Upper lobe of right lung (tissue), 1 donor: ENCODE results near the gene OBP2A. TPM values are rescaled to one million over a fixed set of nuclear protein-coding genes. Genes with fewer than 3 reads are reported as not detected.
"Not testable (repeated sequence)": the region's sequence is repeated elsewhere in the genome, so short reads cannot be mapped to it uniquely, and the experiment has no call there.

Experiments used
- ATAC-seq: fragments of 200-7000 bp; cut with Tn5 transposase; one replicate; pipeline ENCODE4 v1.9.1; 2020; ENCODE audit warnings: mild to moderate bottlenecking, moderate library complexity
- DNase-seq: peaks from one replicate; pipeline ENCODE4 v3.0.0-alpha.2; 2020
- H3K27ac ChIP-seq: fragments of 200-600 bp; one replicate; pipeline ENCODE4 v1.8.0; 2022
- H3K27me3 ChIP-seq: fragments of 200-600 bp; one replicate; pipeline ENCODE4 v1.8.0; 2022; ENCODE audit warnings: mild to moderate bottlenecking
- H3K36me3 ChIP-seq: fragments of 200-600 bp; one replicate; pipeline ENCODE4 v1.8.0; 2022
- H3K4me1 ChIP-seq: fragments of 200-600 bp; one replicate; pipeline ENCODE4 v1.8.0; 2022
- H3K4me3 ChIP-seq: fragments of 200-600 bp; one replicate; pipeline ENCODE4 v1.8.0; 2022; ENCODE audit warnings: mild to moderate bottlenecking
- H3K9me3 ChIP-seq: fragments of 200-600 bp; one replicate; pipeline ENCODE4 v1.8.0; 2022
- intact Hi-C: fragments of 100-400 bp; cut with DNase I; formaldehyde crosslinking; loops from one replicate; pipeline ENCODE4 v1.11.0; 2022
- total RNA-seq: library from RNA; stranded (reverse); fragmentation: NEBNext Ultra II Directional; extraction: Animal tissue kit (Norgen Biotek cat#: 25700); gene quantifications from one replicate; pipeline ENCODE4 v1.2.1, GENCODE V29; 2021
- TF ChIP-seq, protein P1 (sequence below): fragments of 200-600 bp; IDR thresholded peaks from one replicate; pipeline ENCODE4 v1.8.0; 2022; ENCODE audit warnings: antibody characterized with exemption
- donor health status: DM: no; HTN: yes; CAD: no; lungs with severe emphysema.

OBP2A gene
- total RNA-seq, 1 donor from 2014 or later, result not detected

DNA sequence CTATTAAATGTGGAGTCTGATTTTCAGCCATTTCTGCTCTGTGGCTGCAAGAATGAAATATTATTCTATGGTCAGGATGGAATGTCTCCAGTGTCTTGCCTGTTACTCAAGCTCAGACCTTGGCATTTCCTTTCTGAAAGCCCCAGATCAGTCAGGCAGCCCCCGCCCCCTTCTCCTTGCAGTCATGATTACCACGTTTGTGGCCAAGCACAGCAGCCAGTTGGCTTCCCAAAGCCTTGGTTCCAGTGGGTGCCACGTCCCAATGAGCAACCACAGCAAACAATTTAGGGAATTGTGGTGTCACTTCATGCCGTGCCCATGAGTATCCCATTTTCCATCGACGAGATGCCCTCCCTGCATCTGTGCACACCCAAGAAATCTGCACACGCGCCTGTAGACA lies 9.7 kb upstream of the OBP2A start:
- Histone ChIP-seq H3K27ac (no peak overlapping the region), H3K4me3 (no peak overlapping the region), H3K4me1 (no peaks in the 10 kb centered on the region), H3K27me3 (peaks cover 10% of the 10 kb centered on the region), H3K9me3 (no peaks in the 10 kb centered on the region), H3K36me3 (no peaks in the 10 kb centered on the region)
- TF ChIP-seq, protein P1, sequence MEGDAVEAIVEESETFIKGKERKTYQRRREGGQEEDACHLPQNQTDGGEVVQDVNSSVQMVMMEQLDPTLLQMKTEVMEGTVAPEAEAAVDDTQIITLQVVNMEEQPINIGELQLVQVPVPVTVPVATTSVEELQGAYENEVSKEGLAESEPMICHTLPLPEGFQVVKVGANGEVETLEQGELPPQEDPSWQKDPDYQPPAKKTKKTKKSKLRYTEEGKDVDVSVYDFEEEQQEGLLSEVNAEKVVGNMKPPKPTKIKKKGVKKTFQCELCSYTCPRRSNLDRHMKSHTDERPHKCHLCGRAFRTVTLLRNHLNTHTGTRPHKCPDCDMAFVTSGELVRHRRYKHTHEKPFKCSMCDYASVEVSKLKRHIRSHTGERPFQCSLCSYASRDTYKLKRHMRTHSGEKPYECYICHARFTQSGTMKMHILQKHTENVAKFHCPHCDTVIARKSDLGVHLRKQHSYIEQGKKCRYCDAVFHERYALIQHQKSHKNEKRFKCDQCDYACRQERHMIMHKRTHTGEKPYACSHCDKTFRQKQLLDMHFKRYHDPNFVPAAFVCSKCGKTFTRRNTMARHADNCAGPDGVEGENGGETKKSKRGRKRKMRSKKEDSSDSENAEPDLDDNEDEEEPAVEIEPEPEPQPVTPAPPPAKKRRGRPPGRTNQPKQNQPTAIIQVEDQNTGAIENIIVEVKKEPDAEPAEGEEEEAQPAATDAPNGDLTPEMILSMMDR, result no peak
- no peak for ATAC-seq
- no peak for DNase-seq
- intact Hi-C loops, result no loop called here

DNA sequence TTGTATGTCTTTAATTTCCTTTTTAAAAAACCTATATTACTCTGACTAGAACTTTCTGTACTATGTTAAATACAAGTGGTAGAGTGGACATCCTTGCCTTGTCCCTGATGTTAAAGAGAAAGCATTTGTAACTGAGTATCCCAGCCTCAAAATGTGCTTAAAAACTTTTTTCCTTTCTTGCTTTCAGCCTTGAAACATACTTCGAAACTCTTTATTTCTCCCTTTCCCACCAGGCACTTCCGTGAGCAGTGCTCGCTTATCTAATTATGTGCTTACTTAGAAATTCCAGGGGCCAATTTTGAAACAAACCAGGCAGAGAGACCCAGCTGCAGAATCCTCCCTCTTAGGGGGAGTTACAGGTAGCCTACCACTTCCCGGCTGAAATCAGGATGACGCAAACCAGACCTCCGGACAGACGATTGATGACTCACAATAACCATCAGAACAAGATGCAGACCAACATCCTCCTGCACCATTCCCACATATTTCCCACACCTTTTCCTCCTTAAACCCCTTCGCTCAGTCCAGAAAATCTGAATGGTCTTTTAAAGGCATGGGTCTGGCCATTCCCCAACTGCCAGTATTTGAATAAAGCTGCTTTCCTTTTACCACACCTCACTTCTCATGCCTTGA lies 2.5 kb upstream of the OBP2A start:
- H3K4me3 ChIP-seq, H3K27me3 ChIP-seq, H3K9me3 ChIP-seq, intact Hi-C loops, H3K27ac ChIP-seq, H3K4me1 ChIP-seq, H3K36me3 ChIP-seq, DNase-seq, ATAC-seq: not testable (repeated sequence)

DNA sequence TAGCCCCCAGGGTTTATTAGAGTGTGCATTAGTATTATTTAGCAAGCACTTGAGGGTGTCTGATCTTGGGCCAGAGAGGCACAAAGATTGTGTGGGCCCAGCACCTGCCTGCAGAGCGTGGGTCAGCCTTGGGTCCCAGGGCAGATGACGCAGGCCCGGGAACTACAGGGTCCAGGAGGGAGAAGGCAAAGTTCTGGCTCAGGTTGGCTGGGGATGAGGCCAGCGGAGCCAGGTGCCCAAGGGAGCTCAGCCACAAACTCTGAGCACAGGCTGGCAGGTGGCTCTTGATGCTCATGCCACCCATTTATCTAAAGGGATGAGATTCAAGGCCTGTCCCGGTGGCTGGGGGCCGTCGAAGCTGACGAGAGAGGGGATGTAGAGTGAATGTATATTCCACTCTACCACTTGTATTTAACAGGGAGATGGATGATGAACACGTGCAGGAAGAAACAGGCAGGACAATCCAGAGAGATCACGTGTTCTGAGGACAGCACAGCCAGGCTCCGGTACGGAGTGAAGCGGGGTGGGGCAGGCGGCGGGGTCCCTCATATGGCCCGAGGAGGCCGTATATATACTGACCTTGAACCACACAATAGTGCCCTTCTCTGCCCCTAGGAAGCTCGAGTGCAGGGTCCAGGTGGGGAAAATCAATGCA lies 818 bp upstream of the OBP2A start:
- TF ChIP-seq, protein P1, result no peak
- Histone ChIP-seq H3K36me3 (no peaks in the 10 kb centered on the region), H3K27ac (no peak overlapping the region), H3K4me1 (no peaks in the 10 kb centered on the region), H3K27me3 (no peaks in the 10 kb centered on the region), H3K9me3 (no peaks in the 10 kb centered on the region), H3K4me3 (no peak overlapping the region)
- DNase-seq, result peak; percentile 48
- intact Hi-C loops, result no loop called here
- ATAC-seq, result no peak

DNA sequence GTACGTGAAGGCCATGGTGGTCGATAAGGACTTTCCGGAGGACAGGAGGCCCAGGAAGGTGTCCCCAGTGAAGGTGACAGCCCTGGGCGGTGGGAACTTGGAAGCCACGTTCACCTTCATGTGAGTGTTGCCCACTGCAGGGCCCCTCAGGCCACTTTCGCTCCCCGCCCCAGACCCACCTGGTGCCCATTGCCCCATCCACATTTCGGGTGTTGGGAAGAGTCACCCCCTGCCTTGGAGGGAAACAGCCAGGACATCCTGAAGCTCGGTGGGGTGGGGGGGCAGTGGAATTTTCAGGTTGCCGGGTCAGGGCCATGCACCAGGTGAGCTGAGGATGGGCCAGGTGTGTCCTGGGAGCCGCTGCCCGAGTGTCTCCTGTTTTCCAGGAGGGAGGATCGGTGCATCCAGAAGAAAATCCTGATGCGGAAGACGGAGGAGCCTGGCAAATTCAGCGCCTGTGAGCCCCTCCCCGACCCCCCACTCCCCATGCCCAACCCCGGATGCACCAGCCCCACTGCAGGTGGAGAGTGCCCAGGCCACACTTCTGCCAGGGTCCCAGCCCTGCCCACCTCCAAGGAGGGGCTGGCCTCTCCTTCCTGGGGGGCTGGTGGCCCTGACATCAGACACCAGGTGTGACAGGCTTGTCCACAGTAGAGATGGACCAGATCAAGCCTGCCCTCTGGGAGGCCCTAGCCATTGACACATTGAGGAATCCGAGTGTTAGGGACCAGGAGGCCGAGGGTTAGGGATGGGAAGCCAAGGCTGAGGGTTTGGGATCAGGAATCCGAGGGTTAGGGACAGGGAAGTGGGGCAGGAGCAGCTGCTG lies 1.1 kb downstream of the OBP2A start:
- H3K4me1 ChIP-seq, H3K4me3 ChIP-seq, H3K36me3 ChIP-seq, ATAC-seq, H3K27ac ChIP-seq, H3K27me3 ChIP-seq, H3K9me3 ChIP-seq, intact Hi-C loops: not testable (repeated sequence)
- peak; percentile 51 for DNase-seq

DNA sequence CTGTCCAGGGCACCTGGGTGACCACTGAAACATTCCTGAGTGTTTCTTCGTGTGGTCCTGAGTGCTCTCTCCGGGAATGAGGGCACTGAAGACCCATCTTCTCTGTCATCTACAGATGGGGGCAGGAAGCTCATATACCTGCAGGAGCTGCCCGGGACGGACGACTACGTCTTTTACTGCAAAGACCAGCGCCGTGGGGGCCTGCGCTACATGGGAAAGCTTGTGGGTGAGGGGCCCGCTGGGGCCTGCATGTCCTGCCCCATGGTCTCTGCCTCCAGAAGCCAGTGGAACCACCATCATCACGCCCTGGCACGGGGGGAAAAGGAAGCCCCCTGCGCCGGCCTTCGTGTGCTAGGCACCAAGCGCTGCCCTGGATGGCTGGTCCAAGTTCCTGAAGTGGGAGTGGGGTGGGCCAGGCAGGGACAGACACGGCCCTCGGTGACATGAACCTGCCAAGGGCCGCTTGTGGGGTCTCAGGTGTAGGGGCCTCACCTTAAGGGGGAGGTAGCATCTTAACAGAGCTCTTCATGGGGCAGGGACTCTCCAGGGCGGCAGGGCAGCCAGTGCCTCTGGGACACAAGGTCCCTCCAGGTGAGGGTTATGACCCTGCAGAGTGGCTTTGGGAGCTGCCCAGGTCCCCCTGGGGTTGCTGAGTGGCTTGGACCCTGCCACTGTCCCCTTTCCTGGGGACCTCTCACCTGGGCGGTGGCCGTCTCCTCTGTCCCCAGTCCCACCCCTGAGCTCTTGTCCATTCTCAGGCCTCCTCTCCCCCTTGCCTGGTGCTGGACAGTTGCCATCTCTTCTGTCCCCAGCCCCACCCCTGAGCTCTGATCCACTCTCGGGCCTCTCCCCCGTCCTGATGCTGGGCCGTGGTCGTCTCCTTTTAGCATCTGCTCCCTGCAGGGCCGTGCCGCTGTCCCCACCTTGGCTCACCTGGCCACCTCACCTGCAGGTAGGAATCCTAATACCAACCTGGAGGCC lies 2.1 kb downstream of the OBP2A start:
- H3K27me3 ChIP-seq, result no peaks in the 10 kb centered on the region
- no peak for ATAC-seq
- TF ChIP-seq, protein P1, result no peak
- H3K36me3 ChIP-seq, result no peaks in the 10 kb centered on the region
- H3K4me3 ChIP-seq, result no peak overlapping the region
- H3K4me1 ChIP-seq, result no peaks in the 10 kb centered on the region
- no peaks in the 10 kb centered on the region for H3K9me3 ChIP-seq
- intact Hi-C loops, result no loop called here
- DNase-seq, result peak; percentile 57
- H3K27ac ChIP-seq, result no peak overlapping the region

DNA sequence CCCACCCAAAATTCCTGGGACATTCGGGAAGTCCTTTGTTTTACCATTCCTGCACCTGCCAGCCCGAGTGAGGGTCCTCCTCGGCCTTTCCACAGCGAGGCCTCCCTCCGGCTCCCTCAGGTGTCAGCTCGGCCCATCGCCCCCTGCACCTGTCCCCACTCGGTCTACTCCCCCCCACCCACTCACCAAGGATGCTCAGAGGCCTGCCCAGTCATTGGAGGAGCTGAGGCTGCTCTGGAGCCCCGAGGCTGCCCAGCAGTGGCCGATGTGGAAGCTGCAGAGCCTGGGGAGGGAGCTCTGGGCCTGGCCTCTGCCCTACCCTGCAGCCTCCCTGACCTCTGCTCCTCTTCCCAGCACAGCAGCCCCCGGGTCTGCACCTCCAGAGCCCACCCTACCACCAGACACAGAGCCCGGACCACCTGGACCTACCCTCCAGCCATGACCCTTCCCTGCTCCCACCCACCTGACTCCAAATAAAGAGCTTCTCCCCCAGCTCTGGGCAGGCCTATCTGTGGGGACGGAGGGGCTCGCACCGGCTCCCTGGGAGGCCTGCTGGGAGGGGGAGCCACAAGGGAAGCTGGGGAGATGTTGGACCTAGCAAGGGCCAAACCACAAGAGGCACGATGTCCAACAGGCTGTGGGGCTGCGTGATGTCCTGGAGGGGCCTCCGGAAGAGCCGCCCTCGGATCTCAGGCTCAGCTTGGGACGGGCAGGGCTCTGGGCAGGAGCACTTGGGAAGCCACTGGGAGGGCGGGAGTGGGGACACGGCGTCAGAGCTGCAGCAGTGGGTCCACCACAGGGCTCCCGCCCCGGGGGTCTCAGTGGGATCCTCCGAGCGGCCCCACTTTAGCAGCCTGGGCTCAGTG lies 3.8 kb downstream of the OBP2A start:
- peak; percentile 53 for DNase-seq
- ATAC-seq, H3K27ac ChIP-seq, intact Hi-C loops, H3K4me1 ChIP-seq, H3K4me3 ChIP-seq, H3K27me3 ChIP-seq, H3K36me3 ChIP-seq, H3K9me3 ChIP-seq: not testable (repeated sequence)
